Neural cell (in vitro differentiated cells): ENCODE data around the gene UBXN2A. TPM values are rescaled to one million over a fixed set of nuclear protein-coding genes. Genes with fewer than 3 reads are reported as not detected.

ENCODE experiments used
- H2AFZ ChIP-seq: fragments of 200-600, 300-800 bp; sonication (generic), shearing (Covaris generic); 2 replicates; pipeline ENCODE4 v1.6.0; 2014; ENCODE audit warnings: low read depth, mild to moderate bottlenecking, antibody characterized with exemption, low read length, moderate library complexity
- H3F3A ChIP-seq: fragments of 200-600 bp; shearing (Covaris generic); 2 replicates; pipeline ENCODE4 v1.6.1; 2016; ENCODE audit warnings: mild to moderate bottlenecking, moderate library complexity, mixed read lengths, antibody characterized with exemption, low read length; ENCODE audit not compliant: insufficient read depth, poor library complexity, severe bottlenecking
- H3K27ac ChIP-seq: fragments of 200-600, 300-800 bp; sonication (generic), shearing (Covaris generic); 2 replicates; pipeline ENCODE4 v1.5.1; 2014; ENCODE audit warnings: mild to moderate bottlenecking, low read length, moderate library complexity
- H3K27me3 ChIP-seq: fragments of 300-800, 200-600 bp; sonication (generic), shearing (Covaris generic); 2 replicates; pipeline ENCODE4 v1.6.0; 2014; ENCODE audit warnings: mild to moderate bottlenecking, low read depth, low read length, moderate library complexity; ENCODE audit not compliant: insufficient read depth
- H3K36me3 ChIP-seq: fragments of 300-800, 200-600 bp; sonication (generic), shearing (Covaris generic); 2 replicates; pipeline ENCODE4 v1.5.1; 2014; ENCODE audit warnings: mild to moderate bottlenecking, antibody characterized with exemption, low read length, moderate library complexity; ENCODE audit not compliant: insufficient read depth
- H3K4me2 ChIP-seq: fragments of 300-800, 200-600 bp; sonication (generic), shearing (Covaris generic); 2 replicates; pipeline ENCODE4 v1.6.0; 2014; ENCODE audit warnings: mild to moderate bottlenecking, low read length
- H3K4me3 ChIP-seq: fragments of 300-800, 200-600 bp; sonication (generic), shearing (Covaris generic); 2 replicates; pipeline ENCODE4 v1.5.1; 2014; ENCODE audit warnings: mild to moderate bottlenecking, low read length, moderate library complexity
- H3K79me2 ChIP-seq: fragments of 200-600 bp; shearing (Covaris generic); replicated peaks from 2 replicates; pipeline ENCODE4 v1.6.0; 2014; ENCODE audit warnings: mild to moderate bottlenecking, low read length, moderate library complexity; ENCODE audit not compliant: insufficient read depth
- H3K9ac ChIP-seq: fragments of 300-800, 200-600 bp; sonication (generic), shearing (Covaris generic); 2 replicates; pipeline ENCODE4 v1.6.1; 2016; ENCODE audit warnings: mild to moderate bottlenecking, low read length, mixed read lengths
- H3K9me2 ChIP-seq: fragments of 200-600 bp; shearing (Covaris generic); 2 replicates; pipeline ENCODE4 v1.6.1; 2016; ENCODE audit warnings: mild to moderate bottlenecking, low read length, mixed read lengths; ENCODE audit not compliant: insufficient read depth
- H3K9me3 ChIP-seq: fragments of 200-600, 300-800 bp; sonication (generic), shearing (Covaris generic); 2 replicates; pipeline ENCODE4 v1.6.1; 2016; ENCODE audit warnings: mild to moderate bottlenecking, mixed run types, low read length, moderate library complexity, mixed read lengths
- H4K20me1 ChIP-seq: fragments of 200-600 bp; shearing (Covaris generic); 2 replicates; pipeline ENCODE4 v1.6.1; 2016; ENCODE audit warnings: mild to moderate bottlenecking, mixed run types; ENCODE audit not compliant: insufficient read depth
- EP300 ChIP-seq: fragments of 450-650 bp; conservative IDR thresholded peaks from 2 replicates; pipeline ENCODE4 v1.6.1; 2014; ENCODE audit warnings: antibody characterized with exemption, mild to moderate bottlenecking, moderate library complexity; ENCODE audit not compliant: poor library complexity, severe bottlenecking
- EZH2 ChIP-seq: fragments of 200-600, 300-800 bp; shearing (Covaris generic), sonication (generic); IDR thresholded peaks from 2 replicates; pipeline ENCODE4 v1.6.1; 2014; ENCODE audit warnings: antibody characterized with exemption, low read length, borderline replicate concordance, mild to moderate bottlenecking; ENCODE audit not compliant: insufficient read depth, poor library complexity, severe bottlenecking
- MXI1 ChIP-seq: fragments of 450-650 bp; conservative IDR thresholded peaks from 2 replicates; pipeline ENCODE4 v1.6.1; 2014; ENCODE audit warnings: antibody characterized with exemption, mild to moderate bottlenecking; ENCODE audit not compliant: poor library complexity, severe bottlenecking
- POLR2AphosphoS5 ChIP-seq: IDR thresholded peaks from 2 replicates; pipeline ENCODE4 v1.6.1; 2012
- RAD21 ChIP-seq: fragments of 450-650 bp; conservative IDR thresholded peaks from 2 replicates; pipeline ENCODE4 v1.6.1; 2014; ENCODE audit warnings: antibody characterized with exemption, mild to moderate bottlenecking, moderate library complexity
- SMC3 ChIP-seq: fragments of 450-650 bp; conservative IDR thresholded peaks from 2 replicates; pipeline ENCODE4 v1.6.1; 2014; ENCODE audit warnings: antibody characterized with exemption, mild to moderate bottlenecking, moderate library complexity; ENCODE audit not compliant: poor library complexity
- TAF1 ChIP-seq: IDR thresholded peaks from 2 replicates; pipeline ENCODE4 v1.6.1; 2012; ENCODE audit warnings: low read depth
- polyA plus RNA-seq: library from polyadenylated mRNA; depleted of rRNA; stranded (reverse); fragments of >200 nt; gene quantifications from 2 replicates; pipeline ENCODE4 v1.2.3, GENCODE V29; 2014
- TF ChIP-seq, protein P1 (sequence below): fragments of 450-650 bp; IDR thresholded peaks from 2 replicates; pipeline ENCODE4 v1.5.1; 2014; ENCODE audit warnings: antibody characterized with exemption, mild to moderate bottlenecking, moderate library complexity; ENCODE audit not compliant: poor library complexity, severe bottlenecking
- TF ChIP-seq, protein P2 (sequence below): IDR thresholded peaks from 2 replicates; pipeline ENCODE4 v1.6.1; 2012; ENCODE audit warnings: borderline replicate concordance

The UBXN2A gene
- polyA plus RNA-seq, 1 donor from 2014 or later = 11.0 TPM

DNA sequence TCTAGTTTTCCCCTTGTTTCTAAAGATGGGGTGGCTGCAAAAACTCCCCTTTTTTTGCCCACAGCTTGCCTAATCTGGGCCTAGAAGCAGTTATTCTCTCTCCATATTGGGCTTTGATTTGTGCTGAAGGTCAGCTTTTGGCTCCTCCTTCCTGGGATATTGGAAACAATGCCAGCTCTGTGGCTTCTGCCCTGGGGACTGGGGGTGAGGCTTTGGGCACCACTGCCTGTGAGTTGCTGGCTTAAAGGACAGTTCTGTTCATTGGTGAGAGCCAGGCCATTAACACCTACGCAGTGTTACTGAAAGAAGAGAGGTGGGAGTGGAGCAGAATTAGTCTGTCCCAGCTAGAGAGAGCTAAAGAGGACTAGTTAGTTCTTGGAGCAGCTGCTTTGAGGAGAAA, 4.3 kb downstream of the UBXN2A start:
- H3K9ac ChIP-seq = no peak overlapping the region
- H3K4me3 ChIP-seq = no peak overlapping the region
- H3K9me2 ChIP-seq = no peaks in the 10 kb centered on the region
- TF ChIP-seq EZH2 (no peak), SMC3 (no peak), MXI1 (no peak), POLR2AphosphoS5 (no peak)
- TF ChIP-seq, protein P1, sequence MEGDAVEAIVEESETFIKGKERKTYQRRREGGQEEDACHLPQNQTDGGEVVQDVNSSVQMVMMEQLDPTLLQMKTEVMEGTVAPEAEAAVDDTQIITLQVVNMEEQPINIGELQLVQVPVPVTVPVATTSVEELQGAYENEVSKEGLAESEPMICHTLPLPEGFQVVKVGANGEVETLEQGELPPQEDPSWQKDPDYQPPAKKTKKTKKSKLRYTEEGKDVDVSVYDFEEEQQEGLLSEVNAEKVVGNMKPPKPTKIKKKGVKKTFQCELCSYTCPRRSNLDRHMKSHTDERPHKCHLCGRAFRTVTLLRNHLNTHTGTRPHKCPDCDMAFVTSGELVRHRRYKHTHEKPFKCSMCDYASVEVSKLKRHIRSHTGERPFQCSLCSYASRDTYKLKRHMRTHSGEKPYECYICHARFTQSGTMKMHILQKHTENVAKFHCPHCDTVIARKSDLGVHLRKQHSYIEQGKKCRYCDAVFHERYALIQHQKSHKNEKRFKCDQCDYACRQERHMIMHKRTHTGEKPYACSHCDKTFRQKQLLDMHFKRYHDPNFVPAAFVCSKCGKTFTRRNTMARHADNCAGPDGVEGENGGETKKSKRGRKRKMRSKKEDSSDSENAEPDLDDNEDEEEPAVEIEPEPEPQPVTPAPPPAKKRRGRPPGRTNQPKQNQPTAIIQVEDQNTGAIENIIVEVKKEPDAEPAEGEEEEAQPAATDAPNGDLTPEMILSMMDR = no peak
- TF ChIP-seq, protein P2, sequence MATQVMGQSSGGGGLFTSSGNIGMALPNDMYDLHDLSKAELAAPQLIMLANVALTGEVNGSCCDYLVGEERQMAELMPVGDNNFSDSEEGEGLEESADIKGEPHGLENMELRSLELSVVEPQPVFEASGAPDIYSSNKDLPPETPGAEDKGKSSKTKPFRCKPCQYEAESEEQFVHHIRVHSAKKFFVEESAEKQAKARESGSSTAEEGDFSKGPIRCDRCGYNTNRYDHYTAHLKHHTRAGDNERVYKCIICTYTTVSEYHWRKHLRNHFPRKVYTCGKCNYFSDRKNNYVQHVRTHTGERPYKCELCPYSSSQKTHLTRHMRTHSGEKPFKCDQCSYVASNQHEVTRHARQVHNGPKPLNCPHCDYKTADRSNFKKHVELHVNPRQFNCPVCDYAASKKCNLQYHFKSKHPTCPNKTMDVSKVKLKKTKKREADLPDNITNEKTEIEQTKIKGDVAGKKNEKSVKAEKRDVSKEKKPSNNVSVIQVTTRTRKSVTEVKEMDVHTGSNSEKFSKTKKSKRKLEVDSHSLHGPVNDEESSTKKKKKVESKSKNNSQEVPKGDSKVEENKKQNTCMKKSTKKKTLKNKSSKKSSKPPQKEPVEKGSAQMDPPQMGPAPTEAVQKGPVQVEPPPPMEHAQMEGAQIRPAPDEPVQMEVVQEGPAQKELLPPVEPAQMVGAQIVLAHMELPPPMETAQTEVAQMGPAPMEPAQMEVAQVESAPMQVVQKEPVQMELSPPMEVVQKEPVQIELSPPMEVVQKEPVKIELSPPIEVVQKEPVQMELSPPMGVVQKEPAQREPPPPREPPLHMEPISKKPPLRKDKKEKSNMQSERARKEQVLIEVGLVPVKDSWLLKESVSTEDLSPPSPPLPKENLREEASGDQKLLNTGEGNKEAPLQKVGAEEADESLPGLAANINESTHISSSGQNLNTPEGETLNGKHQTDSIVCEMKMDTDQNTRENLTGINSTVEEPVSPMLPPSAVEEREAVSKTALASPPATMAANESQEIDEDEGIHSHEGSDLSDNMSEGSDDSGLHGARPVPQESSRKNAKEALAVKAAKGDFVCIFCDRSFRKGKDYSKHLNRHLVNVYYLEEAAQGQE = no peak
- peaks cover 46% of the 10 kb centered on the region for H3K79me2 ChIP-seq
- no peak overlapping the region for H3K4me2 ChIP-seq
- H3K27ac ChIP-seq = no peak overlapping the region
- no peaks in the 10 kb centered on the region for H3K36me3 ChIP-seq
- no peaks in the 10 kb centered on the region for H4K20me1 ChIP-seq
- no peak overlapping the region for H2AFZ ChIP-seq
- H3F3A ChIP-seq = no peaks in the 10 kb centered on the region
- no peaks in the 10 kb centered on the region for H3K9me3 ChIP-seq
- no peaks in the 10 kb centered on the region for H3K27me3 ChIP-seq

DNA sequence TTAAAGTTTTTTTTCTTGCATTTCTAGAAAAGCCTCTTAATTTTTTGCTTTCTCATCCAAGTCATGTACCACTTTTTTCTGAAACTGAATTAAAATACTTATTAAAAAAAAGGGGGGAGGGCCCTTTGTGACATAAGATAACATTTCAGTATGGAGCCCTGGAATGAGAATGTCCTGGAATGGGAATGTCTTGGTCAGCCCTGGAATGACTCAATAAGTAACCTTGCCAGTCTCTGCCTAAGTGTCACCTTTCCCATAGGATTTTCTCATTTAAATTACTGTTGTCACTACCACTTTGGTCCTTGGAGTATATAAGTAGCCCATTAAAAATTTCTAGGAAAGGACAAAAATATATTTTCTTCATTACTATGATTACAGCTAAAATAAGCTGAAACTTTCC, 4.7 kb downstream of the UBXN2A start:
- no peak overlapping the region for H3K4me3 ChIP-seq
- no peaks in the 10 kb centered on the region for H4K20me1 ChIP-seq
- no peak for TF ChIP-seq POLR2AphosphoS5
- TF ChIP-seq TAF1 = no peak
- TF ChIP-seq MXI1 = no peak
- no peak for TF ChIP-seq EP300
- TF ChIP-seq, protein P1 = no peak
- no peak for TF ChIP-seq EZH2
- TF ChIP-seq, protein P2 = no peak
- TF ChIP-seq RAD21 = no peak
- no peak for TF ChIP-seq SMC3
- no peak overlapping the region for H2AFZ ChIP-seq
- no peaks in the 10 kb centered on the region for H3K36me3 ChIP-seq
- no peaks in the 10 kb centered on the region for H3K27me3 ChIP-seq
- no peaks in the 10 kb centered on the region for H3K9me2 ChIP-seq
- H3K4me2 ChIP-seq = no peak overlapping the region
- H3F3A ChIP-seq = no peaks in the 10 kb centered on the region
- H3K9me3 ChIP-seq = no peaks in the 10 kb centered on the region
- no peak overlapping the region for H3K27ac ChIP-seq
- peaks cover 46% of the 10 kb centered on the region for H3K79me2 ChIP-seq
- H3K9ac ChIP-seq = no peak overlapping the region
